ENCODE results near the gene MAP1LC3B2. TPM values are rescaled to one million over a fixed set of nuclear protein-coding genes. Genes with fewer than 3 reads are reported as not detected.

MAP1LC3B2 gene
- total RNA-seq, 4 donors from 2014 or later = 3.5 to 13.9 (median 5.6) TPM; not detected in 1

GRCh38 chr12:116541547-116542344, 17.4 kb upstream of the MAP1LC3B2 start:
- Histone ChIP-seq H3K36me3 (no peaks in the 10 kb centered on the region), H3K27ac (no peak overlapping the region), H3K27me3 (no peaks in the 10 kb centered on the region), H3K9me3 (no peaks in the 10 kb centered on the region), H3K4me3 (no peak overlapping the region), H3K4me1 (peaks cover 52% of the 10 kb centered on the region)
- WGBS = 95% methylated on average over 8 of the region's 8 CpGs
- DNase-seq (ENCODE audit: low spot score in 2 of 2) = no peak
- TF ChIP-seq POLR2AphosphoS5 (IDR thresholded peaks at IDR 0.05) (no peak), CTCF (IDR thresholded peaks at IDR 0.05) (no peak), EP300 (IDR thresholded peaks at IDR 0.05) (no peak), POLR2A (IDR thresholded peaks at IDR 0.05) (no peak)

GRCh38 chr12:116542345-116542956, 16.7 kb upstream of the MAP1LC3B2 start:
- no peak for TF ChIP-seq CTCF (IDR thresholded peaks at IDR 0.05)
- TF ChIP-seq POLR2A (IDR thresholded peaks at IDR 0.05) = no peak
- TF ChIP-seq EP300 (IDR thresholded peaks at IDR 0.05) = no peak
- no peak for TF ChIP-seq POLR2AphosphoS5 (IDR thresholded peaks at IDR 0.05)
- H3K4me1 ChIP-seq = peaks cover 48% of the 10 kb centered on the region
- no peak for DNase-seq (ENCODE audit: low spot score in 2 of 2)
- WGBS = 66% methylated on average over 15 of the region's 15 CpGs
- no peak overlapping the region for H3K27ac ChIP-seq
- H3K9me3 ChIP-seq = no peaks in the 10 kb centered on the region
- H3K36me3 ChIP-seq = no peaks in the 10 kb centered on the region
- H3K27me3 ChIP-seq = no peaks in the 10 kb centered on the region
- no peak overlapping the region for H3K4me3 ChIP-seq

GRCh38 chr12:116544656-116545055, 14.5 kb upstream of the MAP1LC3B2 start:
- peaks cover 35% of the 10 kb centered on the region for H3K4me1 ChIP-seq
- H3K27ac ChIP-seq = peak overlapping the region; percentile 75
- no peaks in the 10 kb centered on the region for H3K36me3 ChIP-seq
- TF ChIP-seq EP300 (IDR thresholded peaks at IDR 0.05) (no peak), POLR2AphosphoS5 (IDR thresholded peaks at IDR 0.05) (peak in 1 of 3 donors; percentile 47)
- 46% methylated on average over 5 of the region's 5 CpGs for WGBS
- DNase-seq (ENCODE audit: low spot score in 2 of 2) = no peak
- no peaks in the 10 kb centered on the region for H3K27me3 ChIP-seq
- no peaks in the 10 kb centered on the region for H3K9me3 ChIP-seq
- no peak overlapping the region for H3K4me3 ChIP-seq

GRCh38 chr12:116545144-116545543, 14.0 kb upstream of the MAP1LC3B2 start:
- 47% methylated on average over 6 of the region's 6 CpGs for WGBS

GRCh38 chr12:116545936-116546335, 13.2 kb upstream of the MAP1LC3B2 start:
- Histone ChIP-seq H3K9me3 (no peaks in the 10 kb centered on the region), H3K27ac (no peak overlapping the region), H3K27me3 (no peaks in the 10 kb centered on the region), H3K36me3 (no peaks in the 10 kb centered on the region), H3K4me3 (no peak overlapping the region), H3K4me1 (peaks cover 24% of the 10 kb centered on the region)
- 88% methylated on average over 6 of the region's 6 CpGs for WGBS
- TF ChIP-seq CTCF (IDR thresholded peaks at IDR 0.05) (no peak), POLR2A (IDR thresholded peaks at IDR 0.05) (no peak), POLR2AphosphoS5 (IDR thresholded peaks at IDR 0.05) (no peak), EP300 (IDR thresholded peaks at IDR 0.05) (no peak)
- no peak for DNase-seq (ENCODE audit: low spot score in 2 of 2)

More at GRCh38 chr12:116545144-116545543, 14.0 kb upstream of the MAP1LC3B2 start:
- TF ChIP-seq POLR2AphosphoS5 (IDR thresholded peaks at IDR 0.05) (no peak), POLR2A (IDR thresholded peaks at IDR 0.05) (no peak), CTCF (IDR thresholded peaks at IDR 0.05) (no peak), EP300 (IDR thresholded peaks at IDR 0.05) (no peak)
- H3K9me3 ChIP-seq = no peaks in the 10 kb centered on the region
- no peak overlapping the region for H3K4me3 ChIP-seq
- H3K36me3 ChIP-seq = no peaks in the 10 kb centered on the region
- no peak for DNase-seq (ENCODE audit: low spot score in 2 of 2)
- H3K27me3 ChIP-seq = no peaks in the 10 kb centered on the region
- H3K27ac ChIP-seq = no peak overlapping the region
- H3K4me1 ChIP-seq = peaks cover 30% of the 10 kb centered on the region
